Measurements from ENCODE around the gene IL20RA. TPM values are rescaled to one million over a fixed set of nuclear protein-coding genes. Genes with fewer than 3 reads are reported as not detected.

IL20RA gene
- total and polyA plus RNA-seq, 2 of the 8 experiments (the other 6 are each of a cell fraction or from before 2014, with no cell fraction given) = 1.3 to 1.7 TPM

- POLR2A ChIA-PET (ENCODE audit: partially characterized antibody) = interaction anchor here (1.1 to 1.7 kb wide), 2 partner anchors 25 to 26 kb away, joined by 3 to 5 read pairs; no protein-coding TSS in a partner anchor
- Histone ChIP-seq H2AFZ (ENCODE audit: low read length) (peak overlapping the region; percentile 43; the same call in 1 of the 2 replicates), H2BK120ac (replicated peaks; ENCODE audit: low read depth, low read length) (no peak overlapping the region), H3K9ac (replicated peaks in 1 of 4; ENCODE audit: extremely low read depth in 1 of 4, low read depth in 3 of 4, low read length in 3 of 4) (no peak overlapping the region), H3K4ac (replicated peaks; ENCODE audit: insufficient read length, low read depth, low read length) (no peak overlapping the region), H2BK12ac (ENCODE audit: low read depth, low read length) (peak overlapping the region; percentile 82; the same call in 1 of the 2 replicates), H3K27me3 (replicated peaks in 1 of 4; ENCODE audit: control insufficient read depth in 3 of 4, extremely low read depth in 1 of 4, insufficient read depth in 3 of 4, low read length in 3 of 4) (no peaks in the 10 kb centered on the region), H3K36me3 (ENCODE audit: control insufficient read depth in 2 of 4, insufficient read depth in 4 of 4, low read length in 3 of 4) (no peaks in the 10 kb centered on the region), H2BK5ac (ENCODE audit: low read depth, low read length) (no peak overlapping the region), H3K79me1 (ENCODE audit: low read depth, low read length) (no peaks in the 10 kb centered on the region), H3K18ac (ENCODE audit: extremely low read depth, low read length) (no peak overlapping the region), H2AK5ac (ENCODE audit: low read depth, low read length) (no peak overlapping the region), H2BK20ac (ENCODE audit: low read length) (0 out of 2 replicates have a peak overlapping the region, but pooled peaks have one; percentile 7), H4K91ac (replicated peaks; ENCODE audit: insufficient read length, low read length) (no peak overlapping the region), H3K4me3 (ENCODE audit: extremely low read depth in 1 of 4, insufficient read depth in 2 of 4, low read depth in 3 of 4, low read length in 4 of 4) (no peak overlapping the region), H3K4me2 (ENCODE audit: insufficient read depth in 1 of 2, low read depth in 2 of 2, low read length in 2 of 2) (no peak overlapping the region), H3K79me2 (ENCODE audit: control insufficient read depth in 1 of 2, insufficient read depth in 2 of 2, low read length in 2 of 2) (no peaks in the 10 kb centered on the region), H3K14ac (ENCODE audit: insufficient read length) (no peak overlapping the region), H3K4me1 (replicated peaks in 1 of 4; ENCODE audit: control insufficient read depth in 3 of 4, insufficient read depth in 4 of 4, low read length in 3 of 4) (peaks cover 0 to 5% (median 3%) of the 10 kb centered on the region in 4 experiments; a peak in 4 of 7 replicates), H4K5ac (ENCODE audit: insufficient read length, low read depth, low read length) (peak overlapping the region; percentile 29), H3K9me3 (ENCODE audit: insufficient read depth in 2 of 2, low read depth in 1 of 2, low read length in 1 of 2) (no peaks in the 10 kb centered on the region), H3K23me2 (ENCODE audit: low read depth, low read length) (no peaks in the 10 kb centered on the region), H3K27ac (ENCODE audit: low read depth, low read length) (no peak overlapping the region), H3K23ac (ENCODE audit: insufficient read length) (no peak overlapping the region), H3K56ac (replicated peaks; ENCODE audit: insufficient read length, low read depth, low read length) (no peak overlapping the region), H2BK15ac (ENCODE audit: low read length) (no peak overlapping the region; the same call in 1 of the 2 replicates), H4K8ac (ENCODE audit: extremely low read depth, insufficient read depth, low read length) (no peak overlapping the region), H4K20me1 (replicated peaks in 1 of 2; ENCODE audit: control insufficient read depth in 1 of 2, insufficient read depth in 2 of 2, low read length in 2 of 2) (no peaks in the 10 kb centered on the region)
- FAIRE-seq = no peak
- WGBS, 2 experiments (ENCODE audit: extremely low coverage in 1 of 2, insufficient coverage in 1 of 2, insufficient read length in 1 of 2, insufficient replicate concordance in 2 of 2, low coverage in 1 of 2, low lambda C conversion rate in 2 of 2, missing lambda C conversion rate in 1 of 2) = 89% methylated on average over 2 of the region's 2 CpGs; no CpG with 5 or more reads in 1 of the 2 experiments
- DNase-seq (ENCODE audit: low read depth in 1 of 2, low spot score in 2 of 2) = no peak
- CTCF ChIA-PET (ENCODE audit: partially characterized antibody) = interaction anchor here (0.9 to 1.7 kb wide), 6 partner anchors 19 to 320 kb away, joined by 3 to 7 read pairs (median 4); no protein-coding TSS in a partner anchor
- TF ChIP-seq ASH2L (IDR thresholded peaks at IDR 0.05; ENCODE audit: low read length) = no peak
These were observed 80.4 kb downstream of the IL20RA start for GRCh38 chr6:136964398-136964797.
